A549 (cell line): ENCODE measurements around the gene FRS2. TPM values are rescaled to one million over a fixed set of nuclear protein-coding genes. Genes with fewer than 3 reads are reported as not detected.
A peak's percentile ranks its signal among the peaks of the same experiment; 100 is the strongest.

Experiments used
- ATAC-seq, 2 experiments: fragments of 200-7000 bp in 1 of 2; fragments of >200 bp in 1 of 2; cut with Nextera tagmentation in 1 of 2; cut with Tn5 transposase in 1 of 2; 3 replicates each; pipeline versions ENCODE4 v1.8.0 to v1.9.1; 2018 to 2020; ENCODE audit warnings: mild to moderate bottlenecking in 1 of 2, moderate library complexity in 1 of 2
- CTCF ChIA-PET: fragments of 300-600 bp; sonication (Branson Sonifier 250); formaldehyde crosslinking; extraction: SDS; loops from one replicate; lab custom pipeline; 2021; ENCODE audit warnings: antibody characterized with exemption, inconsistent platforms; lab: Yijun Ruan, JAX
- POLR2A ChIA-PET: fragments of 350-600 bp; formaldehyde crosslinking; extraction: SDS; loops from one replicate; lab custom pipeline; 2021; ENCODE audit warnings: antibody characterized with exemption, inconsistent platforms; lab: Yijun Ruan, JAX
- DNase-seq, 2 experiments: peaks; one replicate each; pipeline versions ENCODE4 v3.0.0 to v3.0.0-alpha.2; 2011 to 2016; ENCODE audit warnings: low read depth in 1 of 2, low spot score in 1 of 2
- FAIRE-seq: peaks from 2 replicates; lab custom pipeline; 2011; peaks lifted over from hg19 to GRCh38; lab: Jason Lieb, UNC
- H3K27ac ChIP-seq, 2 experiments: fragments of >200 bp; sonication (Bioruptor Twin); formaldehyde crosslinking; 3 replicates each; pipeline ENCODE4 v1.5.1; 2016 to 2017
- H3K4me1 ChIP-seq: fragments of >200 bp; sonication (Bioruptor Twin); formaldehyde crosslinking; 3 replicates; pipeline ENCODE4 v1.6.1; 2016
- H3K4me2 ChIP-seq: fragments of >200 bp; sonication (Bioruptor Twin); formaldehyde crosslinking; 3 replicates; pipeline ENCODE4 v1.6.1; 2016
- H3K4me3 ChIP-seq: fragments of >200 bp; sonication (Bioruptor Twin); formaldehyde crosslinking; 3 replicates; pipeline ENCODE4 v1.5.1; 2016
- H3K9me3 ChIP-seq: fragments of >200 bp; sonication (Bioruptor Twin); formaldehyde crosslinking; 3 replicates; pipeline ENCODE4 v1.6.1; 2016
- BHLHE40 ChIP-seq: IDR thresholded peaks from 2 replicates; pipeline ENCODE4 v1.6.1; 2012; ENCODE audit warnings: low read depth, low read length, inconsistent platforms
- CBX2 ChIP-seq: fragments of 200-600 bp; sonication (generic); IDR thresholded peaks from 2 replicates; pipeline ENCODE4 v1.6.1; 2016; ENCODE audit warnings: low read depth, mild to moderate bottlenecking, borderline replicate concordance
- CEBPB ChIP-seq, 2 experiments: fragments of >200 bp in 1 of 2; sonication (Bioruptor Twin) in 1 of 2; formaldehyde crosslinking in 1 of 2; IDR thresholded peaks; 2 replicates each; pipeline ENCODE4 v1.6.1; 2012 to 2016
- CHD4 ChIP-seq: fragments of 200-600 bp; sonication (generic); IDR thresholded peaks from 2 replicates; pipeline ENCODE4 v1.6.1; 2016; ENCODE audit warnings: antibody characterized with exemption, mild to moderate bottlenecking, borderline replicate concordance
- FOXS1 ChIP-seq: fragments of 250-450 bp; sonication (Bioruptor Pico); IDR thresholded peaks from 2 replicates; pipeline ENCODE4 v1.5.0; 2020; ENCODE audit warnings: mild to moderate bottlenecking, moderate library complexity
- GATA3 ChIP-seq: IDR thresholded peaks from 2 replicates; pipeline ENCODE4 v1.6.1; 2012; ENCODE audit warnings: borderline replicate concordance
- HMGXB4 ChIP-seq: fragments of 250-450 bp; sonication (Bioruptor Pico); IDR thresholded peaks from 2 replicates; pipeline ENCODE4 v1.5.0; 2021; ENCODE audit warnings: mild to moderate bottlenecking, moderate library complexity, borderline replicate concordance
- HOXA7 ChIP-seq: fragments of 250-450 bp; sonication (Bioruptor Pico); IDR thresholded peaks from 2 replicates; pipeline ENCODE4 v1.5.0; 2020; ENCODE audit warnings: mild to moderate bottlenecking, moderate library complexity
- JUN ChIP-seq, 2 experiments: fragments of >200 bp; sonication (Bioruptor Twin); formaldehyde crosslinking; IDR thresholded peaks; 2 replicates in 1 of 2; 3 replicates in 1 of 2; pipeline ENCODE4 v1.6.1; 2016 to 2017
- KDM1A ChIP-seq: fragments of 200-600 bp; sonication (generic); IDR thresholded peaks from 2 replicates; pipeline ENCODE4 v1.6.1; 2016; ENCODE audit warnings: low read depth, mild to moderate bottlenecking
- KDM5A ChIP-seq: fragments of 200-600 bp; sonication (generic); IDR thresholded peaks from 2 replicates; pipeline ENCODE4 v1.6.1; 2016; ENCODE audit warnings: antibody characterized with exemption, mild to moderate bottlenecking
- MYC ChIP-seq: IDR thresholded peaks from 2 replicates; pipeline ENCODE4 v1.6.1; 2012; ENCODE audit warnings: mild to moderate bottlenecking, inconsistent platforms, low read length, improper control_type of control experiment, borderline replicate concordance
- NFE2L2 ChIP-seq: fragments of 150-350 bp; conservative IDR thresholded peaks from 2 replicates; pipeline ENCODE4 v1.6.1; 2014; ENCODE audit warnings: low read length
- NPAS2 ChIP-seq: fragments of 250-450 bp; sonication (Bioruptor Pico); IDR thresholded peaks from 2 replicates; pipeline ENCODE4 v1.8.0; 2022; ENCODE audit warnings: mild to moderate bottlenecking, moderate library complexity, borderline replicate concordance
- PHF8 ChIP-seq: fragments of 200-600 bp; sonication (generic); IDR thresholded peaks from 2 replicates; pipeline ENCODE4 v1.6.1; 2016; ENCODE audit warnings: low read depth, mild to moderate bottlenecking, antibody characterized with exemption, moderate library complexity, borderline replicate concordance
- POLR2A ChIP-seq: IDR thresholded peaks from 2 replicates; pipeline ENCODE4 v1.6.1; 2012; ENCODE audit warnings: mild to moderate bottlenecking, low read length
- POLR2AphosphoS2 ChIP-seq: conservative IDR thresholded peaks from 2 replicates; pipeline ENCODE4 v1.6.1; 2012; ENCODE audit warnings: low read length, improper control_type of control experiment, inconsistent platforms
- RAD21 ChIP-seq, 2 experiments: fragments of >200 bp in 1 of 2; sonication (Bioruptor Twin) in 1 of 2; formaldehyde crosslinking in 1 of 2; IDR thresholded peaks in 1 of 2; conservative IDR thresholded peaks in 1 of 2; 2 replicates in 1 of 2; 3 replicates in 1 of 2; pipeline ENCODE4 v1.6.1; 2012 to 2018; ENCODE audit warnings: inconsistent platforms in 1 of 2
- RCOR1 ChIP-seq: fragments of 150-350 bp; IDR thresholded peaks from 2 replicates; pipeline ENCODE4 v1.6.1; 2014; ENCODE audit warnings: antibody characterized with exemption, low read length, low read depth
- RFX5 ChIP-seq: fragments of 450-650 bp; IDR thresholded peaks from 2 replicates; pipeline ENCODE4 v1.7.1; 2014; ENCODE audit warnings: antibody characterized with exemption, mild to moderate bottlenecking, moderate library complexity
- RNF2 ChIP-seq: fragments of 200-600 bp; sonication (generic); IDR thresholded peaks from 2 replicates; pipeline ENCODE4 v1.6.1; 2016; ENCODE audit warnings: low read depth, mild to moderate bottlenecking, antibody characterized with exemption, moderate library complexity, borderline replicate concordance
- SREBF2 ChIP-seq: fragments of 450-650 bp; IDR thresholded peaks from 2 replicates; pipeline ENCODE4 v1.6.1; 2014; ENCODE audit warnings: mild to moderate bottlenecking, moderate library complexity
- TP53 ChIP-seq: fragments of 250-450 bp; sonication (Bioruptor Pico); IDR thresholded peaks from 2 replicates; pipeline ENCODE4 v1.5.0; 2021; ENCODE audit warnings: mild to moderate bottlenecking, moderate library complexity
- ZC3H11A ChIP-seq: fragments of 450-650 bp; IDR thresholded peaks from 2 replicates; pipeline ENCODE4 v1.6.1; 2014; ENCODE audit warnings: antibody characterized with exemption, mild to moderate bottlenecking
- ZNF302 ChIP-seq: fragments of 250-450 bp; sonication (Bioruptor Pico); IDR thresholded peaks from 2 replicates; pipeline ENCODE4 v1.9.0; 2021; ENCODE audit warnings: inconsistent platforms, mild to moderate bottlenecking, moderate library complexity
- WGBS: methylation state at CpG from one replicate; pipeline ENCODE4 v1.1.6; 2017; ENCODE audit errors: missing lambda C conversion rate; 5-methylcytosine and 5-hydroxymethylcytosine counted together
- polyA plus RNA-seq, 4 experiments: library from polyadenylated mRNA; depleted of rRNA in 3 of 4; stranded (reverse); fragments of >200 nt; fragmentation: RNase III in 1 of 4; extraction: RNeasy Plus Mini Kit Qiagen cat#74134 plus additional on column Dnase treatment in 1 of 4; gene quantifications; 2 replicates in 3 of 4; 3 replicates in 1 of 4; pipeline ENCODE4 v1.2.3, GENCODE V29; 2011 to 2017
- TF ChIP-seq, protein P1 (sequence below): fragments of 150-350 bp; IDR thresholded peaks from 2 replicates; pipeline ENCODE4 v1.6.1; 2014; ENCODE audit warnings: low read depth, mild to moderate bottlenecking, low read length
- TF ChIP-seq, protein P2 (sequence below): fragments of >200 bp; sonication (Bioruptor Twin); formaldehyde crosslinking; IDR thresholded peaks from 2 replicates; pipeline ENCODE4 v1.6.1; 2016
- TF ChIP-seq, protein P3 (sequence below): IDR thresholded peaks from 2 replicates; pipeline ENCODE4 v1.6.1; 2012; ENCODE audit warnings: low read depth, borderline replicate concordance

The FRS2 gene
- polyA plus RNA-seq, 2 of the 4 experiments (the other 2 are of a cell fraction): 14.9 to 28.6 TPM

GRCh38 chr12:69580074-69580473, 109.9 kb downstream of the FRS2 start:
- Histone ChIP-seq H3K27ac (no peak overlapping the region), H3K9me3 (no peaks in the 10 kb centered on the region), H3K4me3 (no peak overlapping the region), H3K4me1 (peaks cover 5% of the 10 kb centered on the region; the same call in 2 of the 3 replicates), H3K4me2 (no peak overlapping the region)
- CTCF ChIA-PET: interaction anchor here (1.1 to 4.5 kb wide), 4 partner anchors 9 to 222 kb away, joined by 3 to 35 read pairs (median 4); no protein-coding TSS in a partner anchor
- POLR2A ChIA-PET: no interaction called here
- DNase-seq: no peak
- no peak for ATAC-seq
- 93% methylated on average over 1 of the region's 1 CpG for WGBS
- TF ChIP-seq JUN (IDR thresholded peaks at IDR 0.05): no peak
- FAIRE-seq: no peak

GRCh38 chr12:69583203-69583602, 113.0 kb downstream of the FRS2 start:
- ATAC-seq (peak in 1 of 2 experiments; percentile 8; a peak in 1 of 6 replicates), FAIRE-seq (no peak), DNase-seq (no peak)
- Histone ChIP-seq H3K4me1 (peaks cover 10% of the 10 kb centered on the region), H3K4me3 (no peak overlapping the region), H3K4me2 (no peak overlapping the region), H3K9me3 (no peaks in the 10 kb centered on the region), H3K27ac (no peak overlapping the region)
- CTCF ChIA-PET: interaction anchor here (1.1 to 4.5 kb wide), 3 partner anchors 12 to 195 kb away, joined by 4 to 35 read pairs (median 23); no protein-coding TSS in a partner anchor
- POLR2A ChIA-PET: no interaction called here
- TF ChIP-seq CBX2 (no peak), ZC3H11A (no peak), RAD21 (conservative IDR thresholded peaks at IDR 0.05 in 1 of 2, IDR thresholded peaks at IDR 0.05 in 1 of 2) (0 out of 5 replicates have a peak, but pooled peaks of 1 of the 2 experiments have one; percentile 15), KDM1A (no peak)

DNA sequence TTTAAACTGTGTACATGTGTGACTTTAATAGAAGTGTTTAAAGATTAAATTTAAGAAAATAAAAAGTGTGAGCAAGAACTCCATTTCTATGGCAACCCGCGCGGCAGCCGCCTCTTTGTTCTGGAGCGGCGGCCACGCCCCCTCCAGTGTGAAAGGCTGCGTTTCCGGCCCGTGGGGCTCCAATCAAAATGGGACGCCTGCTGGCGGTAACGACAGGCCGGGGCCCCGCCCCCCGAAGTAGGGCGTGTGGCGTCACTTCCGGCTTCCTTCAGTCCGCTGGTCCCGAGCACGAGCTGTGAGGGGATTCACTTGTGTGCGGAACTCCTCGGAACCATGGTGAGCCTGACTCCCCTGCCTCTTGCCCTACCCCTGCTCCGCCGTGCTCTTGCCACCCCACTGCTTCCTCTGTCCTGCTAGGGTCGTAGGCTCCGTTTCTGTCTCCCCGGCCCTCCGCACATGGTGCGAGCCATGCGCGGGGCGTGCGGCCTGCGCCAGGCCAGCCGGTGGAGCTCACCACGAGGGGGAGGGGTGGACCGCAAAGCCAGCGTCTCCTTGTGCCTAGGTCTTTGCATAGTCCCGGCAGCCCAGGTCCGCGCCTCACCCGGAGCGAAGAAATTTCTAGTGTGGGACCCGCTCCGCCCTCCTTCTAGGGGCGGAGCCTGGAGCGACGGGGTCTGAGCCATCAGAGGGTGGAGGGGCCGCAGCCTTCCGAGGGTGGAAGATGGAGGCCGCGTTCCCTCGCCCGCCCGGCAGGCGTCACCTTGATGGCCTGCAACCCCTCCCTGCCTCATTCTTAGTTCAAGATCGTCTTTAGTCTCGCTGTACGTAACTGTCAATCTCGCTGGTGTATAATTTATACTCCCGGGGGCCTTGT, 115.2 kb downstream of the FRS2 start, which contains the start of gene CCT2:
Gene CCT2, plus strand, starts transcription at position 271 of the 874 bp plus-strand sequence. Its CDS starts 63 bp downstream, at position 334.
- FAIRE-seq (no peak), DNase-seq (peak; percentile 91 to 96), ATAC-seq (peak; percentile 94 to 97)
- ChIA-PET CTCF (interaction anchor here (0.8 to 4.2 kb wide), 7 partner anchors 13 to 274 kb away, joined by 3 to 23 read pairs (median 3); no protein-coding TSS in a partner anchor), POLR2A (interaction anchor here (0.5 to 1.4 kb wide), 11 partner anchors 9 to 196 kb away, joined by 3 to 7 read pairs (median 3); partner anchors contain the start of genes FRS2 and LRRC10)
- peaks cover 10% of the 10 kb centered on the region for H3K4me1 ChIP-seq
- peak within 1 kb of the TSS; percentile 90 for H3K4me3 ChIP-seq
- WGBS: 2% methylated on average over 55 of the region's 63 CpGs
- H3K9me3 ChIP-seq: no peaks in the 10 kb centered on the region
- H3K4me2 ChIP-seq: peak within 1 kb of the TSS; percentile 88
- H3K27ac ChIP-seq: peak within 1 kb of the TSS; percentile 96 to 97
- TF ChIP-seq RCOR1 (no peak), POLR2A (peak; percentile 98), NFE2L2 (no peak), SREBF2 (no peak), NPAS2 (no peak), CHD4 (no peak), GATA3 (peak; percentile 8; the same call in 1 of the 2 replicates), POLR2AphosphoS2 (0 out of 2 replicates have a peak, but pooled peaks have one; percentile 53), PHF8 (peak; percentile 99), KDM1A (no peak), RAD21 (conservative IDR thresholded peaks at IDR 0.05 in 1 of 2, IDR thresholded peaks at IDR 0.05 in 1 of 2) (peak in 1 of 2 experiments; percentile 29; a peak in 2 of 5 replicates), RNF2 (no peak), RFX5 (no peak), ZNF302 (CRISPR knock-in tag) (no peak), HMGXB4 (CRISPR knock-in tag) (no peak), CEBPB (IDR thresholded peaks at IDR 0.05) (no peak), TP53 (0 out of 2 replicates have a peak, but pooled peaks have one; percentile 10), KDM5A (no peak; the same call in 1 of the 2 replicates), HOXA7 (CRISPR knock-in tag) (0 out of 2 replicates have a peak, but pooled peaks have one; percentile 34), BHLHE40 (no peak), FOXS1 (CRISPR knock-in tag) (0 out of 2 replicates have a peak, but pooled peaks have one; percentile 69), MYC (peak; percentile 94)
- TF ChIP-seq, protein P1, sequence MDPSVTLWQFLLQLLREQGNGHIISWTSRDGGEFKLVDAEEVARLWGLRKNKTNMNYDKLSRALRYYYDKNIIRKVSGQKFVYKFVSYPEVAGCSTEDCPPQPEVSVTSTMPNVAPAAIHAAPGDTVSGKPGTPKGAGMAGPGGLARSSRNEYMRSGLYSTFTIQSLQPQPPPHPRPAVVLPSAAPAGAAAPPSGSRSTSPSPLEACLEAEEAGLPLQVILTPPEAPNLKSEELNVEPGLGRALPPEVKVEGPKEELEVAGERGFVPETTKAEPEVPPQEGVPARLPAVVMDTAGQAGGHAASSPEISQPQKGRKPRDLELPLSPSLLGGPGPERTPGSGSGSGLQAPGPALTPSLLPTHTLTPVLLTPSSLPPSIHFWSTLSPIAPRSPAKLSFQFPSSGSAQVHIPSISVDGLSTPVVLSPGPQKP: no peak
- TF ChIP-seq, protein P2, sequence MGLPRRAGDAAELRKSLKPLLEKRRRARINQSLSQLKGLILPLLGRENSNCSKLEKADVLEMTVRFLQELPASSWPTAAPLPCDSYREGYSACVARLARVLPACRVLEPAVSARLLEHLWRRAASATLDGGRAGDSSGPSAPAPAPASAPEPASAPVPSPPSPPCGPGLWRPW: no peak
- TF ChIP-seq, protein P3, sequence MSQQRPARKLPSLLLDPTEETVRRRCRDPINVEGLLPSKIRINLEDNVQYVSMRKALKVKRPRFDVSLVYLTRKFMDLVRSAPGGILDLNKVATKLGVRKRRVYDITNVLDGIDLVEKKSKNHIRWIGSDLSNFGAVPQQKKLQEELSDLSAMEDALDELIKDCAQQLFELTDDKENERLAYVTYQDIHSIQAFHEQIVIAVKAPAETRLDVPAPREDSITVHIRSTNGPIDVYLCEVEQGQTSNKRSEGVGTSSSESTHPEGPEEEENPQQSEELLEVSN: 0 out of 2 replicates have a peak, but pooled peaks have one; percentile 56
